ENCODE measurements around the gene MEOX2. TPM values are rescaled to one million over a fixed set of nuclear protein-coding genes. Genes with fewer than 3 reads are reported as not detected.

The MEOX2 gene
- total and polyA plus RNA-seq, 2 of the 8 experiments (the other 6 are each of a cell fraction or from before 2014, with no cell fraction given), result 0.05 to 0.19 TPM

- Histone ChIP-seq H3K4ac (replicated peaks; ENCODE audit: insufficient read length, low read depth, low read length) (no peak overlapping the region), H2BK12ac (ENCODE audit: low read depth, low read length) (no peak overlapping the region), H3K4me2 (ENCODE audit: insufficient read depth in 1 of 2, low read depth in 2 of 2, low read length in 2 of 2) (no peak overlapping the region), H4K20me1 (replicated peaks in 1 of 2; ENCODE audit: control insufficient read depth in 1 of 2, insufficient read depth in 2 of 2, low read length in 2 of 2) (no peaks in the 10 kb centered on the region), H2BK5ac (ENCODE audit: low read depth, low read length) (no peak overlapping the region), H3K9me3 (ENCODE audit: insufficient read depth in 2 of 2, low read depth in 1 of 2, low read length in 1 of 2) (no peaks in the 10 kb centered on the region), H3K4me1 (replicated peaks in 1 of 4; ENCODE audit: control insufficient read depth in 3 of 4, insufficient read depth in 4 of 4, low read length in 3 of 4) (no peaks in the 10 kb centered on the region), H3K27me3 (replicated peaks in 1 of 4; ENCODE audit: control insufficient read depth in 3 of 4, extremely low read depth in 1 of 4, insufficient read depth in 3 of 4, low read length in 3 of 4) (no peaks in the 10 kb centered on the region), H3K56ac (replicated peaks; ENCODE audit: insufficient read length, low read depth, low read length) (no peak overlapping the region), H2AK5ac (ENCODE audit: low read depth, low read length) (no peak overlapping the region), H3K18ac (ENCODE audit: extremely low read depth, low read length) (no peak overlapping the region), H3K36me3 (ENCODE audit: control insufficient read depth in 2 of 4, insufficient read depth in 4 of 4, low read length in 3 of 4) (no peaks in the 10 kb centered on the region), H4K5ac (ENCODE audit: insufficient read length, low read depth, low read length) (no peak overlapping the region), H3K9ac (replicated peaks in 1 of 4; ENCODE audit: extremely low read depth in 1 of 4, low read depth in 3 of 4, low read length in 3 of 4) (no peak overlapping the region), H2BK15ac (ENCODE audit: low read length) (no peak overlapping the region), H2BK20ac (ENCODE audit: low read length) (no peak overlapping the region), H3K23ac (ENCODE audit: insufficient read length) (no peak overlapping the region), H3K27ac (ENCODE audit: low read depth, low read length) (no peak overlapping the region), H2AFZ (ENCODE audit: low read length) (no peak overlapping the region), H3K14ac (ENCODE audit: insufficient read length) (no peak overlapping the region), H3K79me1 (ENCODE audit: low read depth, low read length) (no peaks in the 10 kb centered on the region), H2BK120ac (replicated peaks; ENCODE audit: low read depth, low read length) (no peak overlapping the region), H4K91ac (replicated peaks; ENCODE audit: insufficient read length, low read length) (no peak overlapping the region), H3K79me2 (ENCODE audit: control insufficient read depth in 1 of 2, insufficient read depth in 2 of 2, low read length in 2 of 2) (no peaks in the 10 kb centered on the region), H3K4me3 (ENCODE audit: extremely low read depth in 1 of 4, insufficient read depth in 2 of 4, low read depth in 3 of 4, low read length in 4 of 4) (no peak overlapping the region), H3K23me2 (ENCODE audit: low read depth, low read length) (no peaks in the 10 kb centered on the region), H4K8ac (ENCODE audit: extremely low read depth, insufficient read depth, low read length) (no peak overlapping the region)
- no peak for FAIRE-seq
- DNase-seq (ENCODE audit: low read depth in 1 of 2, low spot score in 2 of 2), result no peak
- CTCF ChIA-PET (ENCODE audit: partially characterized antibody), result interaction anchor here (0.7 to 1.0 kb wide), 2 partner anchors 22 to 101 kb away, joined by 3 to 4 read pairs; no protein-coding TSS in a partner anchor
- TF ChIP-seq CHD1 (IDR thresholded peaks at IDR 0.05; ENCODE audit: low read depth, low read length) (no peak), CBX5 (IDR thresholded peaks at IDR 0.05; ENCODE audit: low read depth, low read length) (no peak), NRF1 (IDR thresholded peaks at IDR 0.05; ENCODE audit: low read depth, low read length) (no peak), RAD21 (IDR thresholded peaks at IDR 0.05 in 1 of 2, conservative IDR thresholded peaks at IDR 0.05 in 1 of 2; ENCODE audit: low read depth in 2 of 2, low read length in 2 of 2) (no peak), EP300 (IDR thresholded peaks at IDR 0.05; ENCODE audit: borderline replicate concordance in 1 of 2, low read depth in 2 of 2, low read length in 2 of 2) (no peak), CBX8 (IDR thresholded peaks at IDR 0.05; ENCODE audit: borderline replicate concordance, low read depth, low read length) (no peak), POLR2AphosphoS5 (IDR thresholded peaks at IDR 0.05; ENCODE audit: low read depth, low read length) (no peak), KDM1A (IDR thresholded peaks at IDR 0.05; ENCODE audit: borderline replicate concordance, low read length) (no peak), SP2 (IDR thresholded peaks at IDR 0.05; ENCODE audit: low read length) (no peak), SP1 (IDR thresholded peaks at IDR 0.05; ENCODE audit: low read depth, low read length) (no peak), TEAD4 (IDR thresholded peaks at IDR 0.05; ENCODE audit: low read depth, low read length) (no peak), NANOG (IDR thresholded peaks at IDR 0.05; ENCODE audit: insufficient read depth, low read depth, low read length, poor library complexity, severe bottlenecking) (no peak), EZH2 (IDR thresholded peaks at IDR 0.05; ENCODE audit: low read depth, low read length, severe bottlenecking) (no peak)
- POLR2A ChIA-PET (ENCODE audit: partially characterized antibody), result no interaction called here
- WGBS, 2 experiments (ENCODE audit: extremely low coverage in 1 of 2, insufficient coverage in 1 of 2, insufficient read length in 1 of 2, insufficient replicate concordance in 2 of 2, low coverage in 1 of 2, low lambda C conversion rate in 2 of 2, missing lambda C conversion rate in 1 of 2), result 92% methylated on average over 6 of the region's 6 CpGs; no CpG with 5 or more reads in 1 of the 2 experiments
Measured at GRCh38 chr7:15620491-15621185, 65.8 kb downstream of the MEOX2 start.

Data from H1 (cell line).